ENCODE data around the gene ZC3H18.

DNA sequence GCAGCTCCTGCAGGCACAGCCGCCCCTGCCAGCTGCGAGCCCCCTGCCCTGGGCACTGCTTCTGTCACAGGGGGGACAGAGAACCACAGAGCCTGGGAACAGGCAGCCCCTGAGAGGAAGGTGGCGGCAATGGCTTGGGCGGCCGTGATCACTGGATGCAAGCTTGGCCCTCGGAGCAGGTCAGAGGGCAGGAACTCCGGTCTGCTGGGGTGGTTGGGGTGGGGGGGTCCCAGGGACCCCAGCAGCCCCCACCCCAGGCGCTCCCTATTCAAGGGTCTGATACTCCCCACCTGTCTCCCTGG lies 82.5 kb downstream of the ZC3H18 start:
- TF ChIP-seq, protein P1, sequence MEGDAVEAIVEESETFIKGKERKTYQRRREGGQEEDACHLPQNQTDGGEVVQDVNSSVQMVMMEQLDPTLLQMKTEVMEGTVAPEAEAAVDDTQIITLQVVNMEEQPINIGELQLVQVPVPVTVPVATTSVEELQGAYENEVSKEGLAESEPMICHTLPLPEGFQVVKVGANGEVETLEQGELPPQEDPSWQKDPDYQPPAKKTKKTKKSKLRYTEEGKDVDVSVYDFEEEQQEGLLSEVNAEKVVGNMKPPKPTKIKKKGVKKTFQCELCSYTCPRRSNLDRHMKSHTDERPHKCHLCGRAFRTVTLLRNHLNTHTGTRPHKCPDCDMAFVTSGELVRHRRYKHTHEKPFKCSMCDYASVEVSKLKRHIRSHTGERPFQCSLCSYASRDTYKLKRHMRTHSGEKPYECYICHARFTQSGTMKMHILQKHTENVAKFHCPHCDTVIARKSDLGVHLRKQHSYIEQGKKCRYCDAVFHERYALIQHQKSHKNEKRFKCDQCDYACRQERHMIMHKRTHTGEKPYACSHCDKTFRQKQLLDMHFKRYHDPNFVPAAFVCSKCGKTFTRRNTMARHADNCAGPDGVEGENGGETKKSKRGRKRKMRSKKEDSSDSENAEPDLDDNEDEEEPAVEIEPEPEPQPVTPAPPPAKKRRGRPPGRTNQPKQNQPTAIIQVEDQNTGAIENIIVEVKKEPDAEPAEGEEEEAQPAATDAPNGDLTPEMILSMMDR (conservative IDR thresholded peaks at IDR 0.05; ENCODE audit: low read depth in 2 of 2) = no peak
- TF ChIP-seq EZH2 (IDR thresholded peaks at IDR 0.05; ENCODE audit: low read depth, unreplicated experiment) = no peak
- no peak for TF ChIP-seq POLR2AphosphoS5 (IDR thresholded peaks at IDR 0.05; ENCODE audit: low read depth)
